GM21717 (cell line): ENCODE results near the gene BATF3.

ENCODE experiments used
- ATAC-seq: cut with Tn5 transposase; IDR thresholded peaks from one replicate; pipeline ENCODE4 v1.9.1; 2021; ENCODE audit warnings: mild to moderate bottlenecking, moderate library complexity; ENCODE audit not compliant: unreplicated experiment

The BATF3 gene

GRCh38 chr1:212710566-212710965, 10.9 kb upstream of the BATF3 start:
- no peak for ATAC-seq

DNA sequence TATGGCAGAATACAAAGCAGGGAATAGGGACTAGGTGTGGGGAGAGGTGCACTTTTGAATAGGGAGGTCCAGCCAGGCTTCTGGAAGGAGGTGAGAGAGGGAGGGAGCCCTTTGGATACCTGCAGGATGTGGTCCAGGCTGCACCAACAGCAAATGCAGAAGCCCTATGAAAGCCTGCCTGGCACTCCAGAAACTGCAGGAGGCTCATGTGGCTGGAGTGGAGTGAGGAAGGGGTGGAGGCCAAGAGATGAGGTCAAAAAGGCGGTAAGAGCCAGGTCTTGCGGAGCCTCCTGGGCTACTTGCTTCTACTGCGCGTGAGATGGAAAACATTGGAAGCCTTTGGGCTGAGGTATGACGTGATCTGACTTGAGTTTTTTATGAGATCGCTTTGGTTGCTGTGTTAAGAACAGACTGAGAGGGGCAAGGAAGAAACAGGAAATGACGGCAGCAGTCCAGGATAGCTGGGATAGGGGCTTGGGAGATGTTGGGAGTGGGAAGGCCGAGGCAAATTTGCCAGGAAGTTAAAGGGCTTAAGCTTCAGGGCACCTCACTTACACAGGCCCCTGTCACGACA, 4.4 kb upstream of the BATF3 start:
- ATAC-seq = no peak

GRCh38 chr1:212702672-212703071, 3.0 kb upstream of the BATF3 start:
- no peak for ATAC-seq

DNA sequence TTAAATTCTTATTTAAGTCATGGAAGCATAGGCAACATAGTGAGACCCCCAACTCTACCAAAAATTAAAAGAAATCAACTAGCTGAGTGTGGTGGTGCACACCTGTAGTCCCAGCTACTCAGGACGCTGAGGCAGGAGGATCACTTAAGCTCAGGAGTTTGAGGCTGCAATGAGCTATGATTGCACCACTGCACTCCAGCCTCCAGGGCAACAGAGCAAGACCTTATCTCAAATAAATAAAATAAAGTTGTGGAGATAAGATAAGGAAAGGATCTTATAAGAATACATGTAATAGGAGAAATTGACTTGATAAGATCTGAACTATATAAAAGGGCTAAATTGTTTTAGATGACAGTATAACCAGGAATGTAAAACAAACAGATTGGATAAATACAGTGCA, 2.3 kb upstream of the BATF3 start:
- no peak for ATAC-seq

GRCh38 chr1:212700892-212701819, 1.5 kb upstream of the BATF3 start:
- no peak for ATAC-seq

- ATAC-seq = peak; percentile 23
Measured at GRCh38 chr1:212700223-212700891, 717 bp upstream of the BATF3 start.

GRCh38 chr1:212699104-212699624, 476 bp downstream of the BATF3 start:
- ATAC-seq = peak; percentile 58

- peak; percentile 7 for ATAC-seq
Measured at GRCh38 chr1:212698467-212699103, 1.1 kb downstream of the BATF3 start.

DNA sequence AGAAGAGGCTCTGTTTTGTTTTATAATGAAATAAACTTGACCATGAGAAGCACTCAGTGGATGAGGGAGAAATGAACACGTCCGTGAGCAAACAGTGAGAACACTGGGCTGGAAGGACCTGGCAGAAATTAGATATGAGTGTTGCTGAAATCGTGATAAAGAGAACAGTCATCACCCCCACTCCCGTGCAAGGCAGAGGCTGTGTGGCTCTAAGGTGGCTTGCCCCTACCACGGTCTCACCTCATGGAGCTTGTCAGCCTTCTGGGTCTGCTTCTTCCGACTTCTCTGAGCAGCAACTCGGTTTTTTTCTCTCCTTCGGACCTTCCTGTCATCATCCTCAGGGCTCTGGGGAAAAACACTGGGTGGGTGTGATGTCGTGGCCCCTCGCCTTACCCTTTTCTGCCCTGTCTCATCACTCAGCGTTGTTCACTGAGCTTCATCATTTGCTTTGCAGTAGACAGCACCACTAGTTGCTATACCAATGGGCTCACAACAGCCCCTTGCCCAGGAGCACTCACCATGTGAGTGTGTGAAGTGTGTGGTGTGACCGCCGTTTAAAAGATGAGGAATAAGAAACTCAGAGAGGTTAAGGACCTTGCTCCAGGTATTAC, 2.8 kb downstream of the BATF3 start:
- ATAC-seq = no peak

DNA sequence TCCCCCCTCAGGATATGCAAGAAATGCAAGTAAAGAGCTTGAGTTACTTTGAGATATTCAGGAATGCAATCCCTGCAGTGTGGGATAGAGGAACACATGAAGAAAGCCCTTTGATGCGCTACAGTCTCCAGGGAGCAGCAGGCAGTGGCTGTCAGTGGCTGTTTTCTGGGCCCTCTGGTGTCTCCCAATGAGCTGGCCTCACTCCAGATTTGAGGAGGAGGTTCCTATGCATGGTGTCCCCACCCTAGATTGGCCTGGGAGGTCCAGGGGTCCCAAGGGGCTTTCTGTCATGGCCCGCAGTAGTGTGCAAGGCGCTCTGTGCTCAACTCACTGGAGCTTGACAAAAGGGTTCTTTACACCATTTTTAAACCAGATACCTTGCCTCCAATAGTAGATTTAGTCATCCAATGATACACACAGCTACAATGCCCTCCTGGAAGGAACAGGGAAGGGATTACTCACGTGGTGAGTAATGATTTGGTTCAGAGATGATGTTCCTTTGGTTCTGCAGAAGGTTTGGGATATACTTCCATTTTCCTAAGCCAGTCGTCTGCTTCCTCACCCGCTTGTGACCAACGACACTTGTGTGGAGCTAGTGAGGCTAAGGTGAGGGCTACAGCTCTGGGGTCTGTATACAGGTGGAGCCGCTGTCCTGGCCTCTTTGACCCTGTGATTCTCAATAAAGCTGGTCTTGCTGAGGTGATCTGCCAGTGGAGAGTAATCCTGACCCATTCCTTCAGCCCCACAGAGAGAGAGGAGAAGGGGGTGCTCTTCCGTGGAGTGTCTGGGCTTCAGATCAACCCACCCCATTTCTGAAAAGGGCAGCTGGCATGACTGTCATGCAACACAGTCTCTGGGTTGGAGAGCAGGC, 6.6 kb downstream of the BATF3 start:
- ATAC-seq = no peak

DNA sequence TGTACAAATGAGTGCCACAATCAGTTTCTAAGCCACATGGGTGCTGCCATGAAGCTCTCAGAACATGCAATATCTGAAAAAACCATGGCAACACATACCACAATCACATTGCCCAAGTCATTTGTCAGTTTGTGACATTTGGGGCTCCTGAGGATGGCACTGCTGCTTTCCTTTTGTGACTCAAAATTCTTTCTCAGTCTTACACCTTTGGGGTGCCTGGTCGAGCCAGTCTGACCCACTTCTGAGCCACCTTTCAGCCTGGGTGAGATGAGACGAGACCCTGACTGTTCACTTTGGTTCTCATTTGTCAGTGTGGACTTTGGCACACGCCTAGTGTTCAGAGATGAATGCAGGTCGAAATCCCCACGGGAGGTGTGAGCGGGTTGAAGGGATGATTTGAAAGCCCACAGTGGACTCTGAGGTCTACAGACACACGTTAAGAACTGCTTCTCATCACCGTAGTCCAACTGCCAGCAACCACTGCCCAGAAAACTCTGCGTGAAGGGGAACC, 8.0 kb downstream of the BATF3 start:
- no peak for ATAC-seq

DNA sequence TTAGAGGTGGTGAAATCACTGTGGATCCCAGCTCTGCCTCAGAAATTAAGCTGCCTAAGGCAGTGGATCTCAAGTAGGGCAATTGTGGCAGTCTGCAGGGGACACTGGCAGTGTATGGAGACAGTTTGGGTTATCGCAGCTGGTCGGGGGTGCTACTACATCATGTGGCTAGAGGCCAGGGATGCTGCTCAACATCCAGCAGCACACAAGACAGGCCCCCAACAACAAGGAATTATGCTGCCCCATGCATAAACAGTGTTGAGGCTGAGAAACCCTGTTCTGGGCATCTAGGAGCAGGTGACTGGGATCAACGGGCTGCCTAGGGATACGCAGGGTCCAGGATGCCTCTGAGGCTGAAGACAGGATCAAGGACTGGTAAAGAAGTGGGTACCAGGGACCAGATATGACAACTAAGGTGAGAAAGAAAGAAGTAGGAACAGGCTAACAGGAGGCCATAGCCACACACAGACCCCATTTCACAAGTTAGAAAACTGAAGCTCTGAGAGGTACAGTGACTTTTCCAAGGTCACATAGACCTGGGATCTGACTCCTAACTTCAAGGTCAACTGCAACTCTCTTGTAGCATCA, 8.7 kb downstream of the BATF3 start:
- no peak for ATAC-seq

GRCh38 chr1:212689758-212690529, 9.7 kb downstream of the BATF3 start:
- ATAC-seq = no peak

DNA sequence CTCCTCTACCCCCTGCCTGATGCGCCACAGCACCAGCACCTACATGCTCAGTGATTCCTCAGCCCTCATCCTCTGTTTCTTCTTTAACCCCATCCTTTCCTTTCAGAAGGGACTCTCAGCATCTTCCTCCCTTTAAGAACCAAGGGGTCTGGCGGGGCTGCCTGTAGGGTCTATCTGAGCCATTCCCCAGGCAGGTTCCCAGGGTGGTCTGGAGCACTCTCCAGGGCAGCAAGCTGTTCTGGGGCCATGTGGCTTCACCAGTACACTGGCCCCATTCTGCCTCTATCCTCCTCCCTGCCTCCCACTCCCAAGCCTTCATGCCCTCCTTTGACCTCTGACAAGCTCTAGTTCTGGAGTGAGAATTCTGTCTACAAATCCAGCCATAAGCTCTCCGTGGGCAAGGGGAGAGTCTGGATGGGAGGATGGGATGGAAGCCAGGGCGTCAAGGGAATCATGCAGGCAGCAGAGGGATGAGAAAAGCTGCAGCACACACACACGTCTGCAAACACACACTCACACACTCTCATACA, 10.4 kb downstream of the BATF3 start:
- ATAC-seq = no peak

GRCh38 chr1:212688341-212689047, 11.1 kb downstream of the BATF3 start:
- no peak for ATAC-seq

- ATAC-seq = no peak
Measured at GRCh38 chr1:212687811-212688210, 11.8 kb downstream of the BATF3 start.

DNA sequence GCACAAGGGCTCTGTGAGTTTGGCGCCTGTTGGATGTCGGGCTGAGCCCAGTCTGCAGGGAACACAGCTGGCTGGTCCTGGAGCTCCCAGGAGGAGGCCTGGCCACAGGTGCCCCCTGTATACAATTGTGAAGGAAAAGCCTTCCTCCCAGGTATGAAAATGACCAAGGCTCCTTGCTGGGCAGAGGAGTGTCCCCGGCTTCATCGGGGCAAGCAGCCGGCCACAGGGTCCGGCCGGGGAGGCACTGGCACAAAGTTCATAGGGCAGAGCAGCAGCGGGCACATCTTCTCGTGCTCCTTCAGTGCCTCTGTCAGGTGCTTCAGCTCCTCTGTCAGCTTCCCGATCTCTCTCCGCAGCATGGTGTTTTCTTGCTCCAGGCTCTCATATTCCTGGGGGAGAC, 13.0 kb downstream of the BATF3 start:
- no peak for ATAC-seq

DNA sequence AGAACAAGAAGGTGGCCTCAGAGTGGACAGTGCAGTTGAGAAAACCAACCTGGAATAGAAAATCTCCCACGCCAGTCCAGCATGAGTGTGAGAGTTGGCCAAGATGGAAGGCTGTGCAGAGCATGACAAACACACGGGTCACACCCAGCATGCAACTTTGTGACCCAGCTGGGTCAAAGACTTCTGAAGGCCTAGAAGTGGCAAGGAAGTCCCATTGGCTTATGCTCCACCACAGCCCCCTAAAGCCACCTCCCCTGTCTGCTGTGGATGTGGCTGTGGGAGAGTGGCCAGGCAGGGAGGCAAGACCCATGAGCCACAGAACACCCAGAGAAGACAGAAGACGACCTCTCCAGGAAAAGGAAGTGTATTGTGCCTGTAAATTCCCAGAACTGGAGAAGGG, 13.6 kb downstream of the BATF3 start:
- no peak for ATAC-seq
